Testis (tissue), 2 donors: Measurements from ENCODE around the gene MTUS2.

Experiments used
- POLR2A ChIP-seq: fragments of 450-650 bp; IDR thresholded peaks from one replicate; pipeline ENCODE4 v1.6.1; 2017; ENCODE audit warnings: antibody characterized with exemption, mild to moderate bottlenecking, moderate library complexity
- TF ChIP-seq, protein P1 (sequence below), 3 experiments: fragments of 450-650 bp in 2 of 3; fragments of 200-600 bp in 1 of 3; sonication (generic) in 1 of 3; IDR thresholded peaks; one replicate each; pipeline ENCODE4 v1.5.1; 2016 to 2019; ENCODE audit warnings: antibody characterized with exemption in 3 of 3, mild to moderate bottlenecking in 2 of 3, moderate library complexity in 1 of 3

DNA sequence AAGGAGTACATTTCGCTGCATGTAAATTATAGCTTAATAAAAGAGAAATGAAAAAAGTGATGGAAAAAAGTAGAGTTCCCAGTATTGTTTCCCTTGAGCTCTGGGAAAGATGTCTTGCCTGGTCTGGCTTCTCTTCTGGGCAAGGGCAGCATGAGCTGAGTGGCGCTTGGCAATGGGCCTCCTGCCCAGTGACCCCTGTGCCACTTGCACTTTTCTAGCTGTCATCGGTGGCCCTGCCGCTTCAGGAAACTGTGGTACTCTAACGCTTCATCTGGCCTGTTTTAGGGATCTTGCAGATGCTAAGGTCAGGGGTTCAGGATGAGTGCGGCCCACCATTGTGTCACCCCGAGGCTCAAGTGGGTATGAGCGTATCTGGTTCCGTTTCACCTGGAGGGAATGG is 161.4 kb downstream of the MTUS2 start:
- TF ChIP-seq, protein P1, sequence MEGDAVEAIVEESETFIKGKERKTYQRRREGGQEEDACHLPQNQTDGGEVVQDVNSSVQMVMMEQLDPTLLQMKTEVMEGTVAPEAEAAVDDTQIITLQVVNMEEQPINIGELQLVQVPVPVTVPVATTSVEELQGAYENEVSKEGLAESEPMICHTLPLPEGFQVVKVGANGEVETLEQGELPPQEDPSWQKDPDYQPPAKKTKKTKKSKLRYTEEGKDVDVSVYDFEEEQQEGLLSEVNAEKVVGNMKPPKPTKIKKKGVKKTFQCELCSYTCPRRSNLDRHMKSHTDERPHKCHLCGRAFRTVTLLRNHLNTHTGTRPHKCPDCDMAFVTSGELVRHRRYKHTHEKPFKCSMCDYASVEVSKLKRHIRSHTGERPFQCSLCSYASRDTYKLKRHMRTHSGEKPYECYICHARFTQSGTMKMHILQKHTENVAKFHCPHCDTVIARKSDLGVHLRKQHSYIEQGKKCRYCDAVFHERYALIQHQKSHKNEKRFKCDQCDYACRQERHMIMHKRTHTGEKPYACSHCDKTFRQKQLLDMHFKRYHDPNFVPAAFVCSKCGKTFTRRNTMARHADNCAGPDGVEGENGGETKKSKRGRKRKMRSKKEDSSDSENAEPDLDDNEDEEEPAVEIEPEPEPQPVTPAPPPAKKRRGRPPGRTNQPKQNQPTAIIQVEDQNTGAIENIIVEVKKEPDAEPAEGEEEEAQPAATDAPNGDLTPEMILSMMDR (IDR thresholded peaks at IDR 0.05), result no peak
- no peak for TF ChIP-seq POLR2A
